NCI-H1092 treated with DMSO at 0.1 percent for 48 hours (cell line): Measurements from ENCODE around the gene ZFHX3.
"Not testable (repeated sequence)": the region's sequence is repeated elsewhere in the genome, so short reads cannot be mapped to it uniquely, and the experiment has no call there.

Source experiments
- DNase-seq: peaks from one replicate; lab custom pipeline; 2025; lab: John Stamatoyannopoulos, UW

Gene ZFHX3

DNA sequence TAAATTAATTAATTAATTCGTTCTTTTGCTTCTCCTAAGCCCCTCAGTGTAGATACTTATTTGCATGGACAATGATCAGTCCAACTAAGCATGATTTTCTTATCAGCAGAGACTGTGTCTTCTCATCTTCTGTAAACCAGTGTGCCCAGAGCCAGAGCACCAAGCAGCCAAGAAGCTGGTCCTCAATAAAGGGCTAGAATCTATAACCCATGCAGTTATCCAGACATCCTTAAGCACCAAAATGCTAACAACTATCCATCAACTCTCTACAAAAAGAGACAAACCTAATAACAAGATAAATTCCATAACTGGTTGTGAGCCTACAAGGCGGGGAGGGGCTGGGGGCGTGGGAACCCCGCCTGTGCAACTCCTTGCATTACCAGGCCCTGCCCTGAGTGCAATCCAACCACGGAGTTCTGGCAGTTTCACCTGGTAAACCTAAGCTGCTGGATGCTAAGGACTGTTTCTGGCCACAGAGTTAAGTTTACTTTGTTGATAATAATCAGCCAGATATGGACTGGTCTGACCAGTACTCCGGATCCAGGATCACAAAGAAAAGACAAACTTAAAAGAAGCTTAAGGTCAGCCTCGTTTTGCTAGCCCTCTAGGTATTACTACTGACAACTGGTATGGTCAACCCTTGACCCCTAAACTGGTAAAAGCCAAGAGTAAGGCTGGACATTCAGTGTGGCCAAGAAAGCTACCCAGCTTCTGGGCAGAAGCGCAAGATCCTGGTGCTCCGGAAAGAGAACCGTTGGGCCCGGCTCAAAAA lies 51.5 kb downstream of the ZFHX3 start:
- no peak for DNase-seq

- DNase-seq, result not testable (repeated sequence)
Observed at GRCh38 chr16:72995882-72996270, 52.1 kb downstream of the ZFHX3 start.

GRCh38 chr16:72995151-72995881 lies 52.6 kb downstream of the ZFHX3 start:
- DNase-seq, result no peak

DNA sequence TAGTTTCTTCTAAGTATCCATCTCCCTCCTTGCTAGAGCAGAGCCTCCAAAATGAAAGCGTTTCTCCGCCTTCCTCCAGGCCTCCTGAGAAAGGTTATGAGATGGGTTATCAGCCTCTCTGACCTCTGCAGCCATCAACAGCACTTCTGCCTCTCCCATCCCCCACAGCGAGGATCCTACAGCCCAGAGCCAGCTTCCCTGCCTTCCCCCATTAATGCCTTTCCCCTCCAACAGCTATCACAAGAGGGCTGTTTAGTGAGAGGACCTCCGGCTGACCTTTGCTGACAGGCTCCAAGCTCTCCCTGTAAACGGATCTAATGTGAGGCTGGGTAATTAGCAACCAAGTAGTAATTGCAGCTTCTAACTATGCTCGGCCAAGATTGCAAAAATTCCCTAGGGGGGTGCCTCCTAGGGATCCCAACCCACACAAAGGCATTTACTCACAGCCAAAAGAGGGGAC lies 55.8 kb downstream of the ZFHX3 start:
- no peak for DNase-seq

DNA sequence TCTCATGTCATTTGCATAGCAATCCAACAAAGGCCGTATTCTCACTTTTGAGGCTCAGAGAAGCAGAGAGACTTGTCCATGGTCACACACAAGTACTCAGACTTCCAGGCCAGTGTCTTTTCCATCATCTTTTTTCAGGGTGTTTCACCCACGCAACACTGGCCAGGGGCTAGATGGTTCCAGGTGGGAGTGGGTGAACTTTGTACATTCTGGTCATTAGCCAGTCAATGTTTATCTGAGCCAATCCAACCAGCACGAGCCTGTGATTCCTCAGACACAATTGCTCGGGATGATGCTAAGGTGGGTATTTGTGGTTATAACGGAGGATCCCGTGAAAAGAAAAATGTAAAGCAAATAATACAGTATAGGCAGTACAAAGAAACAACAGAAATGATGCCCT lies 56.3 kb downstream of the ZFHX3 start:
- no peak for DNase-seq

DNA sequence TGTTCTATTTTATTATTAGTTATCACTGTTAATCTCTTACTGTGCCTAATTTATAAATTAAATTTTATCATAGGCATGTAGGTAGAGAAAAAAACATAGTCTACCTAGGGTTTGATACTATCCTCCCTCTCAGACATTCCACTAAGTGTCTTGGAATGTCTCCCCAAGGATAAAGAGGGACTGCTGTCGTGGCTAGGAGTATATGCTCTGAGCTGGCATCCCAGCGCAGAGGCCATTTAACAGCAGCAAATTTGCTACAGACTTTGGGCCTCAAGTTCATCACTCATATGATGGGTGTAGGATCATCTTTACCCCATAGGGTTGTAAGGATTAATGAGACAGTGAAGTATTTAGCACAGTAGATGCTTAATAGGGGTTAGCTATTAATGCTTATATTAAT lies 56.7 kb downstream of the ZFHX3 start:
- DNase-seq, result no peak

GRCh38 chr16:72990571-72990970 lies 57.4 kb downstream of the ZFHX3 start:
- no peak for DNase-seq

- DNase-seq, result no peak
Observed at GRCh38 chr16:72989579-72990551, 58.1 kb downstream of the ZFHX3 start.

GRCh38 chr16:72989203-72989578 lies 58.7 kb downstream of the ZFHX3 start:
- not testable (repeated sequence) for DNase-seq

DNA sequence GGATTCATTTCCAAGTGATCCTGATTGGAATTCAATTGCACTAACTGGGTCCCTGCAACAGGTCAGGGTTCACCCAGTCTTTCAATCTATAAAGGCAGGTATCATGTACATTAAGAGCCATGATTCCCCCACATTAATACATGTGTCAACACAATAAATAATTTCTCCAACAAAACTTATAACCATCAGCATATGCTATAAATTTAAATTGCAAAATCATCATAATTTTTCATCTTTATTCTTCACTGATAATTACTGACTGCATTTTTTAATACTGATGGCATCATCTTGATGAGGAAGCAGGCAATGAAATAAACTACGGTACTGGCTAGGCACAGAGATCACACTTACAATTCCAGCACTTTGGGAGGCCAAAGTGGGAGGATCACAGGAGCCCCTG lies 59.4 kb downstream of the ZFHX3 start:
- DNase-seq, result no peak

DNA sequence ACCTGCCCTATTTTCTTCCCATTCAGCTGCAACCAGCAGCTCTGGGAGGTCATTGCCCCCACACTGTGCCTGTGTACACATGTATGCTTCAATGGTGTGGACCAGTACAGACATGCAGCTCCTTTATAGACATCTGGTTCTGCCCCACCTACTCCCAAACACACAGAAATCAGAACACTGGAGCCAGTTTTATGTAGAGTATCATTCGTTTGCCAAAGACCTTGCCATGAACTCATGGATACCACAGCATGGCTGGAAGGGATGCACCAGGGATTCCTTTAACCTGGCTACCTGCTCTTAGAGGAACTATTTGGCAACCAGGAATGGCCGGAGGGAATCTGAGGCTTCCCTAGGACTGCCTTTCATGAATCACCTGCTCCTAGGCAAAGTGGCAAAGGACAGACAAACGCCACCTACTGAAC lies 60.4 kb downstream of the ZFHX3 start:
- no peak for DNase-seq

DNA sequence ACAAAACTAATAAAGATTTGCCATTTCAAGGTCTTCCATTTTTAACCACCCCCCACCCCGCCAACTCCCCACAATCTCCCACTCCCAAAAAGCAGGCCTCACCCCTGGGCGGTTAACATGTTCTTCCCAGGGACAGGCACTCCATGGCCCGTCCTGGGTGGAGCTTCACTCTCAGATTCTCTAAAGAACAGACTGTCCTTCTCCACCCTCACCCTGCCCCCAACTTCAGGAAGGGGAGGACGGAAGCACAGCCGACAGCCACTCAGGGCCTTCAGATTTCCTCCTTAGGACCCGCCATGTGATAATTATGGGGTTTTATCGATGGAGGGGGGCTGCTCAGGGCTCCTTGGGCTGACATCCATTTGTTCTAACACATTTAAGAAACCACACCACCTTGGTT lies 61.9 kb downstream of the ZFHX3 start:
- no peak for DNase-seq

- no peak for DNase-seq
Observed at GRCh38 chr16:72985148-72985941, 62.6 kb downstream of the ZFHX3 start.

DNA sequence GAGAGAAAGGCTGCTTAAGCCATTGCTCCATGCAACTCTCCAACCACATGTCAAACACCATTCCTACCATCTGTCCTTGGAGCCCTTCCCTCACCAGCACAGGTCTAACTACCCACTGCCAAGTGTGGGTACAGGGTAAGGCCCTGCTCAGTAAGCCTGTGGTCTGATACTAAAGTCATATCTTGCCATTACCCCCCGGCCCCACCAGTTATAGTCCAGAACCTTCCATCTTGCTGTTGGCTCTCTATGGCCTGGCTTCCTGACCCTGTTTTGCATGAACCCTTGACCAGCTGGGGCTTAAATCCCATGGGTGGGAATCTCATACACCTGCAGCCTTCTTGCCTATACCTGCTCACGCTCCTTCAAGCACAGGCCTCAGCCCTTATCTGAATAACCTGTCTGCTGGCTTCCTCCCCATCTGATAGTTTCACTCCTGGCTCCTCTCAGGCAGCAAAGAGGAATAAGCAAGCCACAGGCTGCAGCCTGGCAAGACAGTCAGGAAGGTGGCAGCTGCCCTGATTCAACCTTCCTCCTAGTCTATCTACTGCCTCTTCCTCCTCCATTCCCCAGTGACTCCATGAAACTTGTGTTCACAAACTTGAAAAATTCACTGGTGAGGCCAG lies 64.1 kb downstream of the ZFHX3 start:
- DNase-seq, result no peak

DNA sequence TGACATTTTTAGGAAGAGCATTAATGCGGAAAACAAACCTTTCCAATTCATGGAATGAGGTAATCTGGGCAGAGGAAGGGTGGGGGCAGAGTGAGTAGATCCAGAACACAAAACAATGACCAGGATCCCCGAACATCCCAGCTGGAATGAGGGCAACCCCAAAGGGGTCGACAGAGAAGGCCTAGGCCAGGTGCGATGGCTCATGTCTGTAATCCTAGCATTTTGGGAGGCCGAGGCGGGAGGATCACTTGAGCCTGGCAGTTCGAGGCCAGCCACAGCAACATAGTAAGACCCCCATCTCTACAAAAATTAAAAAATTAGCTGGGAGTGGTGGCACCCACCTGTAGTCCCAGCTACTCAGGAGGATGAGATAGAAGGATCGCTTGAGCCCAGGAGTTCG lies 64.7 kb downstream of the ZFHX3 start:
- no peak for DNase-seq

- DNase-seq, result no peak
Observed at GRCh38 chr16:72979974-72980373, 68.0 kb downstream of the ZFHX3 start.

- no peak for DNase-seq
Observed at GRCh38 chr16:72978212-72978611, 69.7 kb downstream of the ZFHX3 start.

GRCh38 chr16:72977127-72977526 lies 70.8 kb downstream of the ZFHX3 start:
- no peak for DNase-seq

GRCh38 chr16:72976438-72977064 lies 71.4 kb downstream of the ZFHX3 start:
- DNase-seq, result no peak

DNA sequence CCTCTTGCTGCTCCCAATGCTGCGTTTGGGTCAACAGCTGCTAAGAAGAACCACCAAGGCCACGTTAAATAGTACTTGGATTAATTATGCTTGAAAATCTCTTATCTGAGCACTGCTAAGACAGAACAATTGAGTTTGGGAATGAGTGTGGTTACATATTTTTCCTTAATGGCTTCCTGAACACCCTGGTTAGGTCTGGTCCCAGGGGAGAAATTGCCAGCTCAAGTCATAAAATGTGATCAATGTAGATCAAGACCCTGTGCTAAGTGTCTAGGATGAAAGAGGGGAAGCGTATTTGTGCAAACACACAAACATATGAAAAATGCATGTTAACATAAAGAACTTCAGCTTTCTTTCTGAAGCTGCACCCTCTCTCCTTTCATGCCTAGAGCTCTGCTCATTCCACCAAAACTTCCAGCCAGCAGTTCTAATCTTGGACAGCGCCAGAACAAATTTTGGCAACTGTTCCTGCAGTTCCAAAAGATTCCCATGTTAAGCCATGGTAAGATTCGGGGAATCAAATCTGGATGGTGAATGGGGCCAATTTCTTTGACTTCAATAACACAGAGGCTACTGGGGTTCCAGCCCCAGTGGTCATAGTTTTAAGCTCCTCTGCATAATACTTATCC lies 72.0 kb downstream of the ZFHX3 start:
- no peak for DNase-seq
